Stimulated activated CD8-positive, alpha-beta memory T cell treated with anti-CD3 and anti-CD28 coated beads, Interleukin-7, amount 100 ng/mL, for 24 hours (primary cell): ENCODE measurements around the gene CDH16.

Experiments
- DNase-seq: peaks from one replicate; pipeline ENCODE4 v3.0.0-alpha.2; 2020; ENCODE audit warnings: low read depth

The CDH16 gene

GRCh38 chr16:66894948-66895688 lies 23.6 kb downstream of the CDH16 start:
- DNase-seq, result no peak

DNA sequence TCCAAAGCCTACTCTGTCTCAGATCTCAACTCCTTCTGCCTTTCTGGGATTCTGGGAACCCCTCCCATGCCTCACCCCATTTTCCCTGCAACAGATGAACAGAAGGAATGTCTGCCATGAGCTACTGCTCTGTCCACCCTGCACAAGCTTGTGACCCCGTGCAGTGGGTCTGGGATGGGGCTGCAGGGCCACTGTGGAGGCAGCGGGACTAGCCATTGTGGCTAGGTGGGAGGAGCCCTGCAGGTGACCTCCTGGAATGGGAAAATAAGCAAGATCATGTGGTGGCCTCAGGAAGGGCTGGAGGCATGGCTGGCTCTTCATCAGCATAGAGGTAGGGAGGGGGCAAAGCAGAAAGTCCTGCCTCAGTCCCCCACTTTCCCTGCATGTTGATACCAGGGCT lies 24.6 kb downstream of the CDH16 start:
- no peak for DNase-seq

DNA sequence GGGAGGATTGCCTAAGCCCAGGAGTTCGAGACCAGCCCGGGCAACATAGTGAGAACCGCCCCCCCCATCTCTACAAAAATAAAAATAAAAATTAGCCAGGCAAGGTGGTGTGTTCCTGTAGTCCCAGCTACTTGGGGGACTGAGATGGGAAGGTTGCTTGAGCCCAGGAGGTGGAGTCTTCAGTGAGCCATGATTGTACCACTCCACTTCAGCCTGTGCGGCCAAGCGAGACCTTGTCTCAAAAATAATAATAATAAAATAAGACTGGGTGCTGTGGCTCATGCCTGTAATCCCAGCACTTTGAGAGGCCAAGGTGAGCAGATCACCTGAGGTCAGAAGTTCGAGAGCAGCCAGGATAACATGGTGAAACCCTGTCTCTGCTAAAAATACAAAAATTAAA lies 26.9 kb downstream of the CDH16 start:
- DNase-seq, result no peak

DNA sequence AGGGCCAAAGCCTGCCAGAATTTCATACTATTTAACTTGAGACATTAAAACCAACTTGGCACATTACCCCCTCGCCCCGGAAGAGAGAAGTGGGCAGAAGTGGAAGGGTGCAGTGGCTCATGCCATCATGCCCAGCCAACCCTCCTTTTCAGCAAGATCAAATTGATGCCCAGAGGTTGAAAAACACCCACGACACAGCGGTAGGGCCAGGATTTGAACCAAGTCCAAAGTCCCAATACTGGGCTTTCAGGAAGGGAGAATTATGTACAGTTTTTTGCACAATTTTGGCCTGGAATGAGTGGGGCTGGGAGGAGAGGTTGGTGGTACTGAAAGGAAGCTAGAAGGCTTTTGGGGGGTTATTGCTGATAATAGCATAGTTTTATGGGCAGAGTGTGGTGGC lies 27.3 kb downstream of the CDH16 start:
- no peak for DNase-seq

DNA sequence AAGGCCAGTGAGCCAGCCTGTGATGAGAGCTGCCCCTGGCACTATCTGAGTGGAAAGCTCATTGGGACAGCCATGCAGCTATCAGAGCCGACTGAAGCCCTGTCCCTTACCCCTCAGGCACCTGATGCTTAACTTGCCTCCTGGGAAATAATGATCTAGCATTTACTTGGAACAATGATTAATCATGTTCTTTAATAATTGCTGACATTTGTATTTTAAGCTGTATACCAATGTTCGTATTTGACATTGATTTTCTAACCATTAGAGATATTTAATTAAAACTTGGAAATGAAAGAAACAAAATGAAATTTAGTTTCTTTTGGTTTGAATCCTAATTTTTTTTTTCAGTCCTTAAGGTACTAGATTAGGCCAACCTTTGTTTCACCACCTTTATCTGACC lies 27.9 kb downstream of the CDH16 start:
- no peak for DNase-seq

- DNase-seq, result no peak
Measured at GRCh38 chr16:66889622-66890021, 29.1 kb downstream of the CDH16 start.

DNA sequence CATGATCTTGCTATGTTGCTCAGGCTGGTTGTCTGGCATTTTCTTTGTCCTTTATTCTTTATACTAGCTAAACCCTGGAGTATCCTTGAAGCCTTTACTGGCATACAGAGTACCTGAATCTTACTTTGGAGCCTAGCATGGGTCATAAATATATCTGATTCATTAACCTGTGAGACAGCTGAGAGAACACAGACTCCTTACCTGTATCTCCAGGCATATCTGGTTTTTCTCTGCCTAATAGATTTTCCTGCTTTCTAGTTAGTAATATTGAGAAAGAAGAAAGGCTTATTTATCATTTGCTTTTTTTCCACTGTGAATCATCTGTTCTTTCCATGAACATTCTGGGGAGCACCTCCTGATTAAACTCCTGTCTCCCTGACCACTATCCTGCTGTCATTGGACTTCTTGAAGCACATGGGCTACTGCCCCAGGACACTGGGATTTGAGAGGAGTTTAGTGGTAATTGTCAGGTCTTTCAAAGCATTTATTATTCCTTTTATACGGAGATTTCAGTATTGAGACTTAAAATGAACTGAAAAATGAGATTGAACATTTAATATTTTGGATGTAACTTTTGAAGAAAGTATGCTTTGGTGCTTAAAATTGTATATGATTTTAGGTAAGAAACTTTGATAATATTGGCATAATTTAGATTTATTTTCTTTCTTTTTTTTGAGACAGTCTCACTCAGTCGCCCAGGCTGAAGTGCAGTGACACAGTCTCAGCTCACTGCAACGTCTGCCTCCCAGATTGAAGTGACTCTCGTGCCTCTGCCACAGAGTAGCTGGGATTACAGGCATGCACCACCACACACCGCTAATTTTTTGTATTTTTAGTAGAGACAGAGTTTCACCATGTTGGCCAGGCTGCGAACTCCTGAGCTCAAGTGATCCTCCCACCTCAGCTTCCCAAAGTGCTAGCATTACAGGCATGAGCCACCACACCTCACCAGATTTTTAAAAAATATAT lies 29.8 kb downstream of the CDH16 start:
- DNase-seq, result no peak

GRCh38 chr16:66886914-66887313 lies 31.8 kb downstream of the CDH16 start:
- DNase-seq, result no peak

- DNase-seq, result no peak
Measured at GRCh38 chr16:66886321-66886720, 32.4 kb downstream of the CDH16 start.

GRCh38 chr16:66885491-66885890 lies 33.2 kb downstream of the CDH16 start:
- DNase-seq, result no peak

DNA sequence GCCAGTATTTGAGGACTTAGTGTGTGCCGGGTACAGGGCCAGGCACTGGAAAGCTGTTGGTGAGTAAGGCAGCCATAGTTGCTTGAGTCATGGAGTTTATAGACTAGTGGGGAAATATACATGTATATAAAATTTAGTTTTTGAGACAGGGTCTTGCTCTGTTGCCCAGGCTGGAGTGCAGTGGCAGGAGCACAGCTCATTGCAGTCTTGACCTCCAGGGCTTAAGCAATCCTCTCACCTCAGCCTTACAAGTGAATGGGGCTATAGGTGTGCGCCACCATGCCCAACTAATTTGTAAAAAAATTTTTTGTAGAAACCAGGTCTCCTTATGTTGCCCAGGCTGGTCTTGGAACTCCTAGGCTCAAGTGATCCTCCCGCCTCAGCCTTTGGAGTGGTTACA lies 36.0 kb downstream of the CDH16 start:
- no peak for DNase-seq

DNA sequence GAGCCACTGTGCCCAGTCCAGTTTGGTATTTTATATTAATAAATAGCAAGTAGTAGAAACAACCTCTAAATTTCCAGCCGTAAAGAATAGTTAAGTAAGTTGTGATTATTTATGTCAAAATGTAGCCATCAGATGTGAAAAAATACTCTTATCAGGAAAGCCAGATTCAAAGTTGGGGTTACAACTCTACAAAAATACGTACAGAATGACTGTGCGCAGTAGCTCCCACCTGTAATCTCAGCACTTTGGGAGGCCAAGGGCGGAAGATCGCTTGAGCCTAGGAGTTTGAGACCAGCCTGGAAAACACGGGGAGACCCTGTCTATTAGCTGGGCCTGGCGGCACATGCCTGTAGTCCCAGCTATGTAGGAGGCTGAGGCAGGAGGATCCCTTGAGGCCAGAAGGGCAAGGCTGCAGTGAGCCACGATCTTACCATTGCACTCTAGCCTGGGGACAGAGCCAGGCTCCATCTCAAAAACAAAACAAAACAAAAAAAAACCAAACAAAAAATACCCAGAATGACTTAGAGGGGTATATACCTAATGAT lies 36.6 kb downstream of the CDH16 start:
- DNase-seq, result no peak

GRCh38 chr16:66881560-66881959 lies 37.1 kb downstream of the CDH16 start:
- DNase-seq, result no peak

- no peak for DNase-seq
Measured at GRCh38 chr16:66881014-66881417, 37.7 kb downstream of the CDH16 start.

DNA sequence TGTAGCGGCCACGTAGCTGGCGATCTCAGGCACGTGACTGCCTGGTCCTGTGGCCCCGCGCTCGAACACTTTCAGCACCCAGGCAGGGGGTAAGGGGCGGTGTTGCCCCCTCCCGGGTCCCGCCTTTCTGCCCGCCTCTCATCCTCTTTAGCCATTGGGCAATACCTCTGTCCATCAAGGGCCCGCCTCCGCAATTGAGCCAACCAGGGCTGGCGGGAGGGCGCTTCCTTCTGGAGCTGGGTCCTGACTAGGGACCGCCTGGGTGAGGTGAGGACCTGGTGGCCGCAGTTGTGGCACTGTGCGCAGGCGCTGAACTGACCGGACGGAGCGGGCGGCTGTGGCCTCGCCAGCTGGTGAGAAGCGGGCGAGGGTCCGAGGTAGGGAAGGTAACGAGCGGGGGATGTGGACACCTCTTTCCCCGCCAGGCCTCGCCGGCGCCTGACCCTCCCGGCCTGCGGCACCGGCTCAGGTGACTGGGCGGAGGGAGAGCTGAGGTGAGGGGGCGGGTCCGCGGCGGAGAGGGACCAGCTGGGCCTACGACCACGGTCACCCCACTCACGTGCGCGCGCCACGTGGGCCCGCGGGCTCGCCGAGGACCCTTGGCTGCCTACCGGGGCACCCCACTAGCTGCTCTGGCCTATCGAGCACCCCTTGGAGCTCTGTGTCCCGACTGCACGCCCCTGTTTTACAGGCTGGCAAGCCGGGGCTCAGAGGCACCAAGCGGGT lies 38.2 kb downstream of the CDH16 start, which contains the start of gene PDP2:
Gene PDP2, plus strand, starts transcription at position 228 of the 726 bp plus-strand sequence. CDS start 3,770 bp downstream, outside the sequence.
- DNase-seq, result peak; percentile 81

DNA sequence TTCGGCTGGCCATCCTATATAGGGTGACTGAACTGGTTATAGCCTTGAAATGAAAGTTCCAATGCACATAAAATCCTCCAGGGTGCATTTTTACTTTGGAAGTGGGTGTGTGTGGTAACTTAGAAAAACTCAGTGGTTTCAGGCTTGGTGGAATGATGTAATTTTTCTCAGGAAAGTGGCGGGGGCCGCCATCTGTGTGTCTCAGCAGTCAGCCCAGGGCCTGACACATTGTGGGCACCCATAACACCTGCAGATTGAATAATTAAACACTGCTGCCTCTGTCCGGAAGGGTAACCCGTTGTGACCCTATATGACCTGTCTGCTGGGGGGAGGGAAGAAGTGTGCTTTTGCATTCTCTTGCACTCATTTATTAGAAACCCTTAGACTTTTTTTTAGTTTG lies 40.6 kb downstream of the CDH16 start:
- no peak for DNase-seq

GRCh38 chr16:66874079-66874775 lies 44.5 kb downstream of the CDH16 start:
- no peak for DNase-seq

DNA sequence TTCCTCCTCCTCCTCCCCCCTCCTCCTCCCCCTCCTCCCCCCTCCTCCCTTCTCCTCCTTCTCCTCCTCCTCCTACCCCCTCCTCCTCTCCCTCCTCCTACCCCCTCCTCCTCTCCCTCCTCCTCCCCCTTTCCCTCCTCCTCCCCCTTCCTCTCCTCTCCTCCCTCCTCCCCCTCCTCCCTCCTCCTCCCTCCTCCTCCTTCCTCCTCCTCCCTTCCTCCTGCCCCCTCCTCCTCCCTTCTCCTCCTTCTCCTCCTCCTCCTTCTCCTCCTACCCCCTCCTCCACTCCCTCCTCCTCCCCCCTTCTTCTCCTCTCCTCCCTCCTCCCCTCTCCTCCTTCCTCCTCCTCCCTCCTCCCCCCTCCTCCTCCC lies 45.0 kb downstream of the CDH16 start:
- DNase-seq, result no peak

DNA sequence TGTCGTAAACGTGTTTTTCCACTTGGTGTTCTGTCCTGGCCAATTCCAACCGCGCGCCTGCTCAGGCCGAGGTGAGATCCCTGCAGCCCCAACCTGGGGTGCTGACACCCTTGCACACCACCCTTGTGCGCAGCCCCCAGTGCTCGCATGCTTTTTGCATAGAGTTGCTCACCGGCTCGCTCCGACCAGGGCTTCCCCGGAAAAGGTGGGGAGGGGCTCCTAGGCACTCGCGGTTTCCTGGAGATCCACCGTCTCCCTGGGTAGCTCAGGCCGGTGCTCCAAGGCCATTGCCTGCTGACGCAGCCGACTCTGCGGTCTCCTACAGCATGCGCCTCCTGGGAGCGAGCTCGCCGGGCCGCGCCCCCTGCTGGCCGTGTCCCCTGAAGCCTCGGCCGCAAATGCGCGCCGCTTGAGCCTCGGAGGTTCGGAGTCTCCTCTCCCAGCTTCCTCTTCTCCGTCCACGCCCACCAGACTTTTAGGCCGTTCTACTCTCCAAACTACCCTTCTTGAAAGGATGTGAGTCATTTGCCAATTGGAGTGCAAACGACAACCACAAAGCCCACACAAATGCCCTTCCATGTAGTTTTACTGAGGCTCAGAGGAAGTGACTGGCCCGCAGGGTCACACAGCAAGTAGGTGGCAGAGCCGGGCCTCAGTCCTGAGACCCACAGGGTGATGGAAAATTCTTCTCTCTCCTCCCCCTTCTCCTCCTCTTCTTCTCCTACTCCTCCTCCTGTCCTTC lies 45.6 kb downstream of the CDH16 start:
- peak; percentile 88 for DNase-seq

GRCh38 chr16:66872559-66872942 lies 46.1 kb downstream of the CDH16 start:
- no peak for DNase-seq

DNA sequence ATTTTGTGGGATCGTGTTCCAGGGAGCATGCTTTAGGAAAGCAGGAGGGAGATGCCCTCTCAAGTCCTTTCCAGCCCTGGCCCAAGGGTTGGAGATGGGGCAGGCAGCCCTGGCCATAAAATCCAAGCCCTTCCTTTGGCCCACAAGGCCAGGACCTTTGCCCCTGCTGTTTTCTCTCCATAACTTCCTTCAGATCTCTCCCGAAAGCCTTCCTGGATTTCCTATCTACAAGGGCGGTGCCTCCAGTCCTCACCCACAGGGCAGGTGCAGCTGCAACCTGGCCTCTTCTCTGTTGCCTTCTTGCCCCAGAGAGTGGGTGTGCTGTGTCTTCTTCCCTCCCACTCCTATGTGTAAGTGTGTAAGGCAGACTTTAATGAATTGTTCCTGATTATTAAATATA lies 46.8 kb downstream of the CDH16 start:
- DNase-seq, result no peak
